SJSA1 (cell line): Measurements from ENCODE around the gene PCDHGB1. TPM values are rescaled to one million over a fixed set of nuclear protein-coding genes. Genes with fewer than 3 reads are reported as not detected.
"Not testable (repeated sequence)": the region's sequence is repeated elsewhere in the genome, so short reads cannot be mapped to it uniquely, and the experiment has no call there.

Experiments
- DNase-seq, 2 experiments: peaks; one replicate each; pipeline ENCODE4 v3.0.0-alpha.2; 2015 to 2020; ENCODE audit warnings: low spot score in 2 of 2, low read depth in 1 of 2
- H3K27ac ChIP-seq: fragments of 250-450 bp; sonication (Bioruptor Pico); 2 replicates; pipeline ENCODE4 v1.5.1; 2020; ENCODE audit warnings: mild to moderate bottlenecking, moderate library complexity
- H3K27me3 ChIP-seq: fragments of 250-450 bp; sonication (Bioruptor Pico); replicated peaks from 2 replicates; pipeline ENCODE4 v1.5.1; 2020; ENCODE audit warnings: mild to moderate bottlenecking, moderate library complexity
- H3K36me3 ChIP-seq: fragments of 250-450 bp; sonication (Bioruptor Pico); 2 replicates; pipeline ENCODE4 v1.5.1; 2020; ENCODE audit warnings: mild to moderate bottlenecking
- H3K4me1 ChIP-seq: fragments of 250-450 bp; sonication (Bioruptor Pico); replicated peaks from 2 replicates; pipeline ENCODE4 v1.6.1; 2021; ENCODE audit warnings: mild to moderate bottlenecking
- H3K4me3 ChIP-seq: fragments of 250-450 bp; sonication (Bioruptor Pico); 2 replicates; pipeline ENCODE4 v1.5.1; 2020; ENCODE audit warnings: mild to moderate bottlenecking
- H3K9me3 ChIP-seq: fragments of 250-450 bp; sonication (Bioruptor Pico); replicated peaks from 2 replicates; pipeline ENCODE4 v1.5.1; 2020; ENCODE audit warnings: mild to moderate bottlenecking
- total RNA-seq: library from RNA; depleted of rRNA; stranded (reverse); fragments of >200 nt; shearing (Covaris generic); gene quantifications from 2 replicates; pipeline ENCODE4 v1.2.3, GENCODE V29; 2014

Gene PCDHGB1
- total RNA-seq, 1 experiment from 2014 or later, result 0.79 TPM

GRCh38 chr5:141359790-141360426 is 10.0 kb downstream of the PCDHGB1 start, which contains the start of gene PCDHGB2:
Gene PCDHGB2, plus strand, starts transcription at chr5:141359994. Its CDS starts 142 bp downstream, at chr5:141360136.
- no peaks in the 10 kb centered on the region for H3K36me3 ChIP-seq
- H3K27ac ChIP-seq, result no peak within 1 kb of the TSS
- peaks cover 33% of the 10 kb centered on the region for H3K9me3 ChIP-seq
- DNase-seq, result peak in 1 of 2 experiments; percentile 49
- no peaks in the 10 kb centered on the region for H3K4me1 ChIP-seq
- peak within 1 kb of the TSS; percentile 29 for H3K4me3 ChIP-seq
- H3K27me3 ChIP-seq, result no peaks in the 10 kb centered on the region

DNA sequence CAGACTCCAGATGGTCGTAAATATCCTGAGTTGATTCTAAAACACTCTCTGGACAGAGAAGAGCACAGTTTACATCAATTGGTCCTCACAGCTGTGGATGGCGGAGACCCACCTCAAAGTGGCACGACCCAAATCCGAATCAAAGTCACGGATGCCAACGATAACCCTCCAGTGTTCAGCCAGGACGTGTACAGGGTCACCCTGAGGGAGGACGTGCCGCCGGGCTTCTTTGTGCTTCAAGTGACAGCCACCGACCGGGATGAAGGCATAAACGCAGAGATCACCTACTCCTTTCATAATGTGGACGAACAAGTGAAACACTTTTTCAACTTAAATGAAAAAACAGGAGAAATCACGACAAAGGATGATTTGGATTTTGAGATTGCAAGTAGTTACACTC is 10.8 kb downstream of the PCDHGB1 start:
- H3K4me1 ChIP-seq, result no peaks in the 10 kb centered on the region
- H3K4me3 ChIP-seq, result no peak overlapping the region
- H3K36me3 ChIP-seq, result no peaks in the 10 kb centered on the region
- H3K9me3 ChIP-seq, result peaks cover 32% of the 10 kb centered on the region
- H3K27me3 ChIP-seq, result no peaks in the 10 kb centered on the region
- H3K27ac ChIP-seq, result no peak overlapping the region
- no peak for DNase-seq

DNA sequence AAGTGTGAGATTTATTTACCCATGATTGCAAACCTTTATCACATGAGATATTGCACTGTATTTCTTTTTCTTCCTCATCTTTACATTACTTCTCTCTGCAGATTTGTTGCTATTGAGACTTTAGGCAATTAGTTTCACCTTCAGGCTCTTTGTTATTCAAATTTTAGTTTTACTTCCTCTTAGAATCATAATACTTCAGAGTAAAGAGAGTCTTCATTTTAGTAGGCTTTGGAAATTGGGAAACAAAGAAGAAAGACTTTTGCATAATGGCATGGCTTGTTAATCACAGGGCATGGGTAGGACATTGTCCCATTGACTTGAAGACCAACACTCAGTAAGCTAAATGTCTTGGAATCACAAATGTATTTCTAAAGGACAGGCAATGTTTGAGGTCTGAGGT is 12.8 kb downstream of the PCDHGB1 start:
- Histone ChIP-seq H3K27ac (no peak overlapping the region), H3K27me3 (no peaks in the 10 kb centered on the region), H3K4me3 (no peak overlapping the region), H3K4me1 (no peaks in the 10 kb centered on the region), H3K36me3 (no peaks in the 10 kb centered on the region), H3K9me3 (peaks cover 32% of the 10 kb centered on the region)
- no peak for DNase-seq

DNA sequence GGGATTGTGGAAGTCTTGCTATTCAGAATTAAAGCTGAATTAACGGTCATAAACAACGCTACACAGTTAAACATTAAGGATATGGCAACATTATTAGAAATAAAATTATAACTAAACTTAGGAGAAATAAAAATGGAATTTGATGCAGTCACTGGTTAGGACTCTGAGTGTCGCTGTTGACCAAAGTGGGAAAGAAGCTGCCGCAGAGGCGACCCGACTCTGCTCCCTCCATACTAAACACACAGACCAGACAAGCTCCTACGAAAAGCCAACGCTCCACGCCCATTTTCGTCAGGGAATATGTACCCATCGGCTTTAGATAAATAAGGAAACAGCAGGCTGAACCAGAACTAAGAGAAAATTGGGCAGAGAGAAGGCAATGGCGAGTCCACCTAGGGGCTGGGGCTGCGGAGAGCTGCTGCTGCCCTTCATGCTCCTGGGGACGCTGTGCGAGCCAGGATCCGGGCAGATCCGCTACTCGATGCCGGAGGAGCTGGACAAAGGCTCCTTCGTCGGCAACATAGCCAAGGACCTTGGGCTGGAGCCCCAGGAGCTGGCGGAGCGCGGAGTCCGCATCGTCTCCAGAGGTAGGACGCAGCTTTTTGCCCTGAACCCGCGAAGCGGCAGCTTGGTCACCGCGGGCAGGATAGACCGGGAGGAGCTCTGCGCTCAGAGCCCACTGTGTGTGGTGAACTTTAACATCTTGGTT is 14.2 kb downstream of the PCDHGB1 start, which contains the start of gene PCDHGA5:
TSS of gene PCDHGA5 (plus strand) at position 211 of the 709 bp plus-strand sequence. CDS start at position 380, 169 bp downstream.
- H3K9me3 ChIP-seq, result peaks cover 32% of the 10 kb centered on the region
- no peak for DNase-seq
- no peaks in the 10 kb centered on the region for H3K4me1 ChIP-seq
- no peaks in the 10 kb centered on the region for H3K27me3 ChIP-seq
- no peak within 1 kb of the TSS for H3K27ac ChIP-seq
- no peak within 1 kb of the TSS for H3K4me3 ChIP-seq
- H3K36me3 ChIP-seq, result no peaks in the 10 kb centered on the region

DNA sequence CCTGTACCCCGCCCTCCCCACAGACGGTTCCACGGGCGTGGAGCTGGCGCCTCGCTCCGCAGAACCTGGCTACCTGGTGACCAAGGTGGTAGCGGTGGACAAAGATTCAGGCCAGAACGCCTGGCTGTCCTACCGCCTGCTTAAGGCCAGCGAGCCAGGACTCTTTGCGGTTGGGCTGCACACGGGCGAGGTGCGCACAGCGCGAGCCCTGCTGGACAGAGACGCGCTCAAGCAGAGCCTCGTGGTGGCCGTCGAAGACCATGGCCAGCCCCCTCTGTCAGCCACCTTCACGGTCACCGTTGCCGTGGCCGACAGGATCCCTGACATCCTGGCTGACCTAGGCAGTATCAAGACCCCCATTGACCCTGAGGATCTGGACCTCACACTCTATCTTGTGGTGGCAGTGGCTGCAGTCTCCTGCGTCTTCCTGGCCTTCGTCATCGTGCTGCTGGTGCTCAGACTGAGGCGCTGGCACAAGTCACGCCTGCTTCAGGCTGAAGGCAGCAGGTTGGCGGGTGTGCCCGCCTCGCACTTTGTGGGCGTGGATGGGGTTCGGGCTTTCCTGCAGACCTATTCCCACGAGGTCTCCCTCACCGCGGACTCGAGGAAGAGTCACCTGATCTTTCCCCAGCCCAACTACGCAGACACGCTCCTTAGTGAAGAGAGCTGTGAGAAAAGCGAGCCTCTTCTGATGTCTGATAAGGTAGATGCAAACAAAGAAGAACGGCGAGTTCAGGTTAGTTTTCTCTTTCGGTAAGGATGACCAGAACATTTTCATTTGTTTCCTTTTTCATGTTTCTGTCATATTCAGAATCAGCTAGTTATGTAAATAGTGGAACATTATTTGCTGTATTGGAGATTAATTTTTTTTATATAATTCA is 16.4 kb downstream of the PCDHGB1 start:
- H3K9me3 ChIP-seq, result peaks cover 29% of the 10 kb centered on the region
- no peak overlapping the region for H3K27ac ChIP-seq
- no peaks in the 10 kb centered on the region for H3K36me3 ChIP-seq
- DNase-seq, result no peak
- no peaks in the 10 kb centered on the region for H3K4me1 ChIP-seq
- no peak overlapping the region for H3K4me3 ChIP-seq
- H3K27me3 ChIP-seq, result no peaks in the 10 kb centered on the region

DNA sequence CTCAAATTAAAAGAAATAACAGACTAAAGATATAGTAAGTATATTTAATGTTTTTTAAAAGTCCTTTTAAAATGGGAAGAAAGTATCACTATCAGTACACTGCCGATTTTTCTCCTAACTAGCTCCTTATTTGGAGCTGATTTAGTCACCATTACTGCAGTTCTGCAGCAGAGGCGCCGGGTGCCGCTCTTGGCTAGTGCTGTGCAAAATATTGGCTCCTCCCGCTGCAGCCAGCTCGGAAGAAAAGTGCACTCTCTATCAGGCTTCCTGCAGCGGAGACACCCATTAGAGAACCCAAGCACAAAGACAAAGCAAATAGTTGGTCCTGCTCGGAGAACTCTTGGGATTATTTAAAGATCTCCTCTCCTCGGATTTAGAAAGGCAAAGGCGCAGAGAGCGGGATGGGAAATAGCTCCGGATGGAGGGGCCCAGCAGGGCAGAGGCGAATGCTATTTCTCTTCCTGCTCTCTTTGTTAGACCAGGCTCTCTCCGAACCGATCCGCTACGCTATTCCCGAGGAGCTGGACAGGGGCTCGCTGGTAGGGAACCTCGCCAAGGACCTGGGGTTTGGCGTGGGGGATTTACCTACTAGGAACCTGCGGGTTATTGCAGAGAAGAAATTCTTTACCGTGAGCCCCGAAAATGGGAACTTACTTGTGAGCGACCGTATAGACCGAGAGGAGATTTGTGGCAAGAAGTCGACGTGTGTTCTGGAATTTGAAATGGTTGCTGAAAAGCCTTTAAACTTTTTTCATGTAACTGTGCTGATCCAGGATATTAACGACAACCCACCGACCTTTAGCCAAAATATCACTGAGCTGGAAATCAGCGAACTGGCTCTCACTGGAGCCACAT is 20.3 kb downstream of the PCDHGB1 start, which contains the start of gene PCDHGB3:
TSS of gene PCDHGB3 (plus strand) at position 249 of the 855 bp plus-strand sequence. CDS start at position 402, 153 bp downstream.
- Histone ChIP-seq H3K4me1 (no peaks in the 10 kb centered on the region), H3K36me3 (no peaks in the 10 kb centered on the region), H3K9me3 (peaks cover 47% of the 10 kb centered on the region), H3K27me3 (no peaks in the 10 kb centered on the region), H3K4me3 (no peak within 1 kb of the TSS), H3K27ac (no peak within 1 kb of the TSS)
- no peak for DNase-seq

DNA sequence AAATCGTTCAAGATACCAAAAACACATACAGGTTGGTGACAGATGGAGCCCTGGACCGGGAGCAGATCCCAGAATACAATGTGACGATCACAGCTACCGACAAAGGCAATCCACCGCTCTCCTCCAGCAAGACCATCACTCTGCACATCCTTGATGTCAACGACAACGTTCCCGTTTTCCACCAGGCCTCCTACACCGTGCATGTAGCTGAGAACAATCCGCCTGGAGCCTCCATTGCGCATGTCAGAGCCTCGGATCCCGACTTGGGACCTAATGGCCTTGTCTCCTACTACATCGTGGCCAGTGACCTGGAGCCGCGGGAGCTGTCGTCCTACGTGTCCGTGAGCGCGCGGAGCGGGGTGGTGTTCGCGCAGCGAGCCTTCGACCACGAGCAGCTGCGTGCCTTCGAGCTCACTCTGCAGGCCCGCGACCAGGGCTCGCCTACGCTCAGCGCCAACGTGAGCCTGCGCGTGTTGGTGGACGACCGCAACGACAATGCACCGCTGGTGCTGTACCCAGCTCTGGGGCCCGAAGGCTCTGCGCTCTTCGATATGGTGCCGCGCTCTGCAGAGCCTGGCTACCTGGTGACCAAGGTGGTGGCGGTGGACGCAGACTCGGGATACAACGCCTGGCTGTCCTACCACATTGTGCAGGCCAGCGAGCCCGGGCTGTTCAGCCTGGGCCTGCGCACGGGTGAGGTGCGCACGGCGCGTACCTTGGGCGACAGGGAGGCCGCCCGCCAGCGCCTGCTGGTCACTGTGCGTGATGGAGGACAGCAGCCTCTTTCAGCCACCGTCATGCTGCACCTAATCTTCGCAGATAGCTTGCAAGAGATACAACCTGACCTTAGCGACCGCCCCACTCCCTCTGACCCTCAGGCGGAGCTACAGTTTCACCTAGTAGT is 21.9 kb downstream of the PCDHGB1 start:
- no peak overlapping the region for H3K27ac ChIP-seq
- no peaks in the 10 kb centered on the region for H3K36me3 ChIP-seq
- H3K9me3 ChIP-seq, result peaks cover 39% of the 10 kb centered on the region
- DNase-seq, result no peak
- H3K4me3 ChIP-seq, result no peak overlapping the region
- H3K4me1 ChIP-seq, result no peaks in the 10 kb centered on the region
- H3K27me3 ChIP-seq, result no peaks in the 10 kb centered on the region

DNA sequence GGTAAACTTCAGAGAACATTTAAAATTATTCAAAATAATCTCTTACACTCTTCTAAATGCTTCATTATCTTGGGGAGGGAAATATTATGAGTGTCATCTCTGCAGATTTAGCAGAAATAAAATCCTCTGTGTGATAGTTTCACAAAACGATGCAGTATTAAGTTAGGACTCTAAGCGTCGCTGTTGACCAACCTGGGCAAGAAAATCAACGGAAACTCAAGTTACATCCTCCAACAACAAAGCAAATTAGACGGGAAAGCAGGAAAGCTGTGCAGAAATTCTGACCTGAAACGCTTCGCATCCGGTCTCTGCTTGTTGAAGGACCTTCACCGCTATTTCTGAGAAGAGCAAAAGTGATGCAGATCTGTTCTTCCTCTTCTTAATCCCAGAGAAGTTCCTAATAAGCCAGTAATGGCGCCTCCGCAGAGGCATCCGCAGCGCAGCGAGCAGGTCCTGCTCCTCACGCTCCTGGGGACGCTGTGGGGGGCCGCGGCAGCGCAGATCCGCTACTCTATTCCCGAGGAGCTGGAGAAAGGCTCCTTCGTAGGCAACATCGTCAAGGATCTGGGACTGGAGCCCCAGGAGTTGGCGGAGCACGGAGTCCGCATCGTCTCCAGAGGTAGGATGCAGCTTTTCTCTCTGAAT is 23.9 kb downstream of the PCDHGB1 start, which contains the start of gene PCDHGA6:
TSS of gene PCDHGA6 (plus strand) at position 219 of the 645 bp plus-strand sequence. CDS start at position 412, 193 bp downstream.
- Histone ChIP-seq H3K27me3 (no peaks in the 10 kb centered on the region), H3K4me3 (no peak within 1 kb of the TSS), H3K4me1 (no peaks in the 10 kb centered on the region), H3K36me3 (no peaks in the 10 kb centered on the region), H3K9me3 (peaks cover 39% of the 10 kb centered on the region), H3K27ac (no peak within 1 kb of the TSS)
- no peak for DNase-seq

GRCh38 chr5:141374627-141375026 is 24.7 kb downstream of the PCDHGB1 start:
- peaks cover 39% of the 10 kb centered on the region for H3K9me3 ChIP-seq

GRCh38 chr5:141375444-141376155 is 25.7 kb downstream of the PCDHGB1 start:
- H3K27me3 ChIP-seq, H3K36me3 ChIP-seq, H3K27ac ChIP-seq, H3K4me3 ChIP-seq, H3K4me1 ChIP-seq: not testable (repeated sequence)
- peaks cover 36% of the 10 kb centered on the region for H3K9me3 ChIP-seq
- DNase-seq, result peak in 1 of 2 experiments; percentile 44

More at GRCh38 chr5:141374627-141375026, 24.7 kb downstream of the PCDHGB1 start:
- Histone ChIP-seq H3K27me3 (no peaks in the 10 kb centered on the region), H3K36me3 (no peaks in the 10 kb centered on the region), H3K4me1 (no peaks in the 10 kb centered on the region), H3K4me3 (no peak overlapping the region), H3K27ac (no peak overlapping the region)
- DNase-seq, result no peak
